ENCODE data around the gene VPS54. TPM values are rescaled to one million over a fixed set of nuclear protein-coding genes. Genes with fewer than 3 reads are reported as not detected.
"Not testable (repeated sequence)": the region's sequence is repeated elsewhere in the genome, so short reads cannot be mapped to it uniquely, and the experiment has no call there.

Gene VPS54
- total RNA-seq, 2 donors from 2014 or later, result 17.8 to 22.8 TPM

DNA sequence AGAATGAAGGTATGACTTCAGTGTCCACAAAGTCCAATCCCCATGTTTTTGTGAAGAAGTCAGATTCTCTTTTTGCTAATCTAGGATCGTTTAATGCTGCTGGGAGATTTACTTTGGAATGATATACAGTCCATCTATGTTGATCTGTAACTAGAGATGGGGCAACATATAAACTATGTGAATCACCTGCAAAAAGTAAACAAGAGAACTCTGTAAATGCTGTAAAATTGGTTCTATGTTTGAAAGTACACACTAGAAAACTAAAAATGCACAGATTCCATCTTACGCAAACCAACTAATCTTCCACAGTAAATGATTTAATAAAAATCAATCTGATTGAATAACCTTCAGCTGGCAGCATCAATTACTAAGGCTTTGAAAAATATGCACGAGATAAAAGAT is 37.5 kb downstream of the VPS54 start:
- H3K27ac ChIP-seq, result peak overlapping the region in 1 of 4 donors; percentile 13
- DNase-seq, result no peak
- no peaks in the 10 kb centered on the region for H3K9me3 ChIP-seq
- TF ChIP-seq, protein P1, sequence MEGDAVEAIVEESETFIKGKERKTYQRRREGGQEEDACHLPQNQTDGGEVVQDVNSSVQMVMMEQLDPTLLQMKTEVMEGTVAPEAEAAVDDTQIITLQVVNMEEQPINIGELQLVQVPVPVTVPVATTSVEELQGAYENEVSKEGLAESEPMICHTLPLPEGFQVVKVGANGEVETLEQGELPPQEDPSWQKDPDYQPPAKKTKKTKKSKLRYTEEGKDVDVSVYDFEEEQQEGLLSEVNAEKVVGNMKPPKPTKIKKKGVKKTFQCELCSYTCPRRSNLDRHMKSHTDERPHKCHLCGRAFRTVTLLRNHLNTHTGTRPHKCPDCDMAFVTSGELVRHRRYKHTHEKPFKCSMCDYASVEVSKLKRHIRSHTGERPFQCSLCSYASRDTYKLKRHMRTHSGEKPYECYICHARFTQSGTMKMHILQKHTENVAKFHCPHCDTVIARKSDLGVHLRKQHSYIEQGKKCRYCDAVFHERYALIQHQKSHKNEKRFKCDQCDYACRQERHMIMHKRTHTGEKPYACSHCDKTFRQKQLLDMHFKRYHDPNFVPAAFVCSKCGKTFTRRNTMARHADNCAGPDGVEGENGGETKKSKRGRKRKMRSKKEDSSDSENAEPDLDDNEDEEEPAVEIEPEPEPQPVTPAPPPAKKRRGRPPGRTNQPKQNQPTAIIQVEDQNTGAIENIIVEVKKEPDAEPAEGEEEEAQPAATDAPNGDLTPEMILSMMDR (IDR thresholded peaks at IDR 0.05), result no peak
- TF ChIP-seq POLR2A (IDR thresholded peaks at IDR 0.05), result no peak
- H3K36me3 ChIP-seq (replicated peaks in 1 of 2; ENCODE audit: insufficient read depth in 1 of 2, low read depth in 2 of 2), result peaks cover 0 to 3% of the 10 kb centered on the region in 2 donors
- WGBS, 2 donors, result 37 to 42% methylated on average over 3 of the region's 3 CpGs
- H3K4me1 ChIP-seq, result peaks cover 28% of the 10 kb centered on the region
- ATAC-seq, result no peak
- H3K4me3 ChIP-seq, result no peak overlapping the region
- intact Hi-C loops (cut with DNase I), result no loop called here
- no peaks in the 10 kb centered on the region for H3K27me3 ChIP-seq

DNA sequence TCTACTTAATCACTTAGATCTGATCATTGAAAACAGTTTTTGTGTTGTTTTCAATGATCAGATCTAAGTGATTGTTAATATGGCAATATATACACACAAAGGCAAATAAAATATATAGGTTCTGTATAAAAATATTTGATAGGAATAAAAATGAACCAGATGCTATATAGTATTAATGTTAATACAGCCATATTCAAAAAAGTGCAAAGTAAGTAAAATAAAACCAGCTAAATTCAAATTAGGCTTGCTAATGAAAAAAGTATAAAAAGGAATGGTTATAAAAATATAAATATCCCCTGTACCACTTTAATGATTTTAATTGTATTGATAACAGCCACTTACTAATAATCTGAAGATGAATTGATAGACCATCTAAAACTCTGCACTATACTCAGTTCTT is 38.4 kb downstream of the VPS54 start:
- peaks cover 23% of the 10 kb centered on the region for H3K4me1 ChIP-seq
- no peaks in the 10 kb centered on the region for H3K9me3 ChIP-seq
- ATAC-seq, result no peak
- H3K27me3 ChIP-seq, result no peaks in the 10 kb centered on the region
- DNase-seq, result no peak
- H3K27ac ChIP-seq, result no peak overlapping the region
- intact Hi-C loops (cut with DNase I), result no loop called here
- TF ChIP-seq, protein P1 (IDR thresholded peaks at IDR 0.05), result no peak
- no peak for TF ChIP-seq POLR2A (IDR thresholded peaks at IDR 0.05)
- H3K36me3 ChIP-seq (replicated peaks in 1 of 2; ENCODE audit: insufficient read depth in 1 of 2, low read depth in 2 of 2), result peaks cover 0 to 3% of the 10 kb centered on the region in 2 donors
- H3K4me3 ChIP-seq, result no peak overlapping the region

- H3K4me3 ChIP-seq, result no peak overlapping the region
- peaks cover 0 to 3% of the 10 kb centered on the region in 2 donors for H3K36me3 ChIP-seq (replicated peaks in 1 of 2; ENCODE audit: insufficient read depth in 1 of 2, low read depth in 2 of 2)
- TF ChIP-seq, protein P1 (IDR thresholded peaks at IDR 0.05), result no peak
- no peak for TF ChIP-seq POLR2A (IDR thresholded peaks at IDR 0.05)
- DNase-seq (no peak), ATAC-seq (no peak)
- no peak overlapping the region for H3K27ac ChIP-seq
- 79 to 90% methylated on average over 5 of the region's 5 CpGs for WGBS, 2 donors
- H3K4me1 ChIP-seq, result peaks cover 10% of the 10 kb centered on the region
- no peaks in the 10 kb centered on the region for H3K27me3 ChIP-seq
- intact Hi-C loops (cut with DNase I), result no loop called here
- H3K9me3 ChIP-seq, result no peaks in the 10 kb centered on the region
Observed at GRCh38 chr2:63977904-63978303, 41.3 kb downstream of the VPS54 start.

GRCh38 chr2:63976125-63976510 is 43.1 kb downstream of the VPS54 start:
- Histone ChIP-seq H3K4me3 (no peak overlapping the region), H3K27me3 (no peaks in the 10 kb centered on the region), H3K9me3 (no peaks in the 10 kb centered on the region), H3K36me3 (replicated peaks in 1 of 2; ENCODE audit: insufficient read depth in 1 of 2, low read depth in 2 of 2) (peaks cover 0 to 6% of the 10 kb centered on the region in 2 donors), H3K4me1 (peaks cover under 1% of the 10 kb centered on the region), H3K27ac (no peak overlapping the region)
- intact Hi-C loops (cut with DNase I), result no loop called here
- WGBS, 2 donors, result 95 to 98% methylated on average over 7 of the region's 7 CpGs
- TF ChIP-seq POLR2A (IDR thresholded peaks at IDR 0.05), result no peak
- TF ChIP-seq, protein P1 (IDR thresholded peaks at IDR 0.05), result no peak
- DNase-seq (no peak), ATAC-seq (no peak)

GRCh38 chr2:63975437-63976124 is 43.6 kb downstream of the VPS54 start:
- Histone ChIP-seq H3K9me3 (no peaks in the 10 kb centered on the region), H3K4me1 (no peaks in the 10 kb centered on the region), H3K36me3 (replicated peaks in 1 of 2; ENCODE audit: insufficient read depth in 1 of 2, low read depth in 2 of 2) (peaks cover 0 to 4% of the 10 kb centered on the region in 2 donors), H3K27ac (no peak overlapping the region), H3K4me3 (no peak overlapping the region), H3K27me3 (no peaks in the 10 kb centered on the region)
- no peak for ATAC-seq
- DNase-seq, result no peak
- intact Hi-C loops (cut with DNase I), result no loop called here
- TF ChIP-seq POLR2A (IDR thresholded peaks at IDR 0.05), result no peak
- TF ChIP-seq, protein P1 (IDR thresholded peaks at IDR 0.05), result no peak
- 90 to 91% methylated on average over 15 of the region's 15 CpGs for WGBS, 2 donors

DNA sequence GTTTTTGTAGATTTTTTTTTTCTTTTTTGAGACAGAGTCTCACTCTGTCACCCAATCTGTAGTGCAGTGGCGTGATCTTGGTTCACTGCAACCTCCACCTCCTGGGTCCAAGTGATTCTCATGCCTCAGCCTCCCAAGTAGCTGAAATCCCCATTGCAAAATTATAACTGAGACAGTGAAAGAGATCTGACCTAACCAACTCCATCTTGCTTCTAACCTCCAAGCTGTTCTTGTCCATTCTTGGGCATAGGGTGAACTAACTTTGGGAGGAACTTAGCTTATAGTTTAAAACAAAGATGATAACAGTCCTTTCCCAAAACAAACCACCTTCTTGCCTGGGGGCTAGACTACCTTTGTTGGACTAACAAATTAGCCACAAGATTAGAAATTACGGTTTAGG is 44.2 kb downstream of the VPS54 start:
- DNase-seq; intact Hi-C loops (cut with DNase I); H3K27me3 ChIP-seq; H3K4me1 ChIP-seq; H3K36me3 ChIP-seq (replicated peaks in 1 of 2; ENCODE audit: insufficient read depth in 1 of 2, low read depth in 2 of 2); H3K4me3 ChIP-seq; H3K9me3 ChIP-seq; ATAC-seq; H3K27ac ChIP-seq: not testable (repeated sequence)
- 100% methylated on average over 2 of the region's 2 CpGs for WGBS, 2 donors
